Keratinocyte (primary cell): Measurements from ENCODE around the gene TRIP13. TPM values are rescaled to one million over a fixed set of nuclear protein-coding genes. Genes with fewer than 3 reads are reported as not detected.
"Not testable (repeated sequence)": the region's sequence is repeated elsewhere in the genome, so short reads cannot be mapped to it uniquely, and the experiment has no call there.

ENCODE experiments used
- DNase-seq: peaks from one replicate; pipeline ENCODE4 v3.0.0-alpha.2; 2011; ENCODE audit warnings: low read depth, missing footprints, low spot score
- FAIRE-seq: peaks from 2 replicates; lab custom pipeline; 2011; peaks lifted over from hg19 to GRCh38; lab: Jason Lieb, UNC
- H2AFZ ChIP-seq: 2 replicates; pipeline ENCODE4 v1.6.0; 2012; ENCODE audit warnings: low read length, control low read depth, inconsistent platforms; ENCODE audit not compliant: control insufficient read depth
- H3K27ac ChIP-seq: 2 replicates; pipeline ENCODE4 v1.5.1; 2011; ENCODE audit warnings: low read length; ENCODE audit not compliant: control insufficient read depth, insufficient read depth
- H3K27me3 ChIP-seq: 3 replicates; pipeline ENCODE4 v1.6.0; 2011; ENCODE audit warnings: low read length; ENCODE audit not compliant: control insufficient read depth, insufficient read depth; ENCODE audit errors: extremely low read depth
- H3K36me3 ChIP-seq, 2 experiments: 2 replicates in 1 of 2; 3 replicates in 1 of 2; pipeline ENCODE4 v1.5.1; 2011; ENCODE audit warnings: low read length in 2 of 2, mild to moderate bottlenecking in 1 of 2; ENCODE audit not compliant: control insufficient read depth in 2 of 2, insufficient read depth in 2 of 2; ENCODE audit errors: extremely low read depth in 1 of 2
- H3K4me1 ChIP-seq: 3 replicates; pipeline ENCODE4 v1.5.1; 2011; ENCODE audit warnings: low read length; ENCODE audit not compliant: control insufficient read depth, insufficient read depth; ENCODE audit errors: extremely low read depth
- H3K4me2 ChIP-seq: 3 replicates; pipeline ENCODE4 v1.6.0; 2011; ENCODE audit warnings: low read depth, low read length; ENCODE audit not compliant: control insufficient read depth, insufficient read depth; ENCODE audit errors: extremely low read depth
- H3K4me3 ChIP-seq, 3 experiments: fragments of 200-600 bp in 1 of 3; sonication (generic) in 1 of 3; 2 replicates in 2 of 3; 3 replicates in 1 of 3; pipeline ENCODE4 v1.5.1; 2011 to 2016; ENCODE audit warnings: low read length in 3 of 3, mild to moderate bottlenecking in 3 of 3, control low read depth in 2 of 3, inconsistent platforms in 1 of 3, low read depth in 1 of 3, mixed read lengths in 1 of 3, mixed run types in 1 of 3, moderate library complexity in 1 of 3; ENCODE audit not compliant: control insufficient read depth in 2 of 3, insufficient read depth in 2 of 3; ENCODE audit errors: extremely low read depth in 1 of 3
- H3K79me2 ChIP-seq: 2 replicates; pipeline ENCODE4 v1.6.0; 2012; ENCODE audit warnings: low read length; ENCODE audit not compliant: control insufficient read depth, insufficient read depth
- H3K9ac ChIP-seq: 3 replicates; pipeline ENCODE4 v1.6.0; 2011; ENCODE audit warnings: low read length; ENCODE audit not compliant: control insufficient read depth, insufficient read depth; ENCODE audit errors: extremely low read depth
- H3K9me1 ChIP-seq: 3 replicates; pipeline ENCODE4 v1.6.0; 2011; ENCODE audit warnings: low read length; ENCODE audit not compliant: control insufficient read depth, insufficient read depth; ENCODE audit errors: extremely low read depth
- H3K9me3 ChIP-seq: 2 replicates; pipeline ENCODE4 v1.5.1; 2012; ENCODE audit warnings: low read depth, low read length; ENCODE audit not compliant: control insufficient read depth
- H4K20me1 ChIP-seq: 3 replicates; pipeline ENCODE4 v1.6.0; 2011; ENCODE audit warnings: low read length; ENCODE audit not compliant: control insufficient read depth, insufficient read depth; ENCODE audit errors: extremely low read depth
- EZH2 ChIP-seq: IDR thresholded peaks from one replicate; pipeline ENCODE4 v1.6.1; 2012; ENCODE audit warnings: inconsistent platforms, mild to moderate bottlenecking, low read length, moderate library complexity
- dilution Hi-C: fragments of 300-500 bp; cut with MboI; formaldehyde crosslinking; loops from one replicate; pipeline ENCODE4 v1.7.0; 2020; ENCODE audit warnings: low sequenced_read_pairs; ENCODE audit not compliant: extremely low pct_ligation_motif_present
- polyA plus RNA-seq, 5 experiments: library from polyadenylated mRNA; depleted of rRNA in 3 of 5; stranded (reverse) in 3 of 5; stranded (forward) in 1 of 5; unstranded in 1 of 5; fragments of >200 nt; gene quantifications; 1 replicate in 1 of 5; 2 replicates in 3 of 5; 3 replicates in 1 of 5; pipeline versions ENCODE4 v1.2.1 to v1.2.3, GENCODE V29; 2011 to 2012; ENCODE audit warnings: missing spikeins in 2 of 5, low read depth in 1 of 5, low replicate concordance in 1 of 5
- TF ChIP-seq, protein P1 (sequence below), 3 experiments: IDR thresholded peaks in 1 of 3; conservative IDR thresholded peaks in 1 of 3; optimal IDR thresholded peaks in 1 of 3; 2 replicates in 2 of 3; 3 replicates in 1 of 3; pipeline versions ENCODE3 to v1.5.1; 2011; ENCODE audit warnings: low read length in 3 of 3, mild to moderate bottlenecking in 3 of 3, moderate library complexity in 2 of 3, control low read depth in 1 of 3, inconsistent platforms in 1 of 3; ENCODE audit not compliant: insufficient read depth in 2 of 3; ENCODE audit errors: extremely low read depth in 1 of 3

TRIP13 gene
- polyA plus RNA-seq, 1 donor (not counting 4 experiments of a cell fraction or from before 2014, with no cell fraction given), result 37.8 TPM

DNA sequence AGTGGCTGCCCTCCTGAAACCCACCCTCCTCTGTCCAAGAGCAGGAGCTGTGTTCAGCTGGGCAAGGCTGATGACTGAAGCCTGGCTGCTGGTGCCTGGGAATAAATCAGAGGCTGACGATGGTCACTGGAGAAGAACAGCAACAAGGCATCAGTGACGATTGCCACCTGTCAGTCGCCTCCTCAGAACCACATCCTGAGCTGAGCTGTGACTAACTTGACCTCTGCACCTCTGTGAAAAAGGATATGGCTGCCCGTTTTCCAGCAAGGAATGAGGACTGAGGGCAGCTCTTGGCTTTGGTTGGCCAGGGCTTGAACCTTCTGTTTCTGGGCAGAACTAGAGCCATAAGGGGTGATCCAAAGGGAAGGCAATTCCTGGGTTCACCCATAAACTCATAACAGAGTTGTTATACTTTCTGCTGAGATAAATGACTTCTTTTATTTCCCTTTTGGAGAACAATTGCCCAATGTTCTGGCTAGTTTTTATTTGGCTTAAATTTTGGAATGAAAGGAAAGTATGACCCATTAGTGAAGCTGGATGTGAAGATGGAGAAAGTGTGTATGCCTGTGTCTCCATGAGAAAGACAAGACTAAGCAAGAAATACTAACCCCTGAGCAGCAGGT lies 40.1 kb downstream of the TRIP13 start:
- no peaks in the 10 kb centered on the region for H3K9me1 ChIP-seq
- DNase-seq, result no peak
- H3K9ac ChIP-seq, result no peak overlapping the region
- H3K27me3 ChIP-seq, result peaks cover 4% of the 10 kb centered on the region
- H3K36me3 ChIP-seq, result no peaks in the 10 kb centered on the region
- H3K4me2 ChIP-seq, result no peak overlapping the region
- no peak overlapping the region for H3K27ac ChIP-seq
- no peak overlapping the region for H3K4me3 ChIP-seq
- dilution Hi-C loops, result no loop called here
- no peaks in the 10 kb centered on the region for H3K4me1 ChIP-seq
- TF ChIP-seq, protein P1, sequence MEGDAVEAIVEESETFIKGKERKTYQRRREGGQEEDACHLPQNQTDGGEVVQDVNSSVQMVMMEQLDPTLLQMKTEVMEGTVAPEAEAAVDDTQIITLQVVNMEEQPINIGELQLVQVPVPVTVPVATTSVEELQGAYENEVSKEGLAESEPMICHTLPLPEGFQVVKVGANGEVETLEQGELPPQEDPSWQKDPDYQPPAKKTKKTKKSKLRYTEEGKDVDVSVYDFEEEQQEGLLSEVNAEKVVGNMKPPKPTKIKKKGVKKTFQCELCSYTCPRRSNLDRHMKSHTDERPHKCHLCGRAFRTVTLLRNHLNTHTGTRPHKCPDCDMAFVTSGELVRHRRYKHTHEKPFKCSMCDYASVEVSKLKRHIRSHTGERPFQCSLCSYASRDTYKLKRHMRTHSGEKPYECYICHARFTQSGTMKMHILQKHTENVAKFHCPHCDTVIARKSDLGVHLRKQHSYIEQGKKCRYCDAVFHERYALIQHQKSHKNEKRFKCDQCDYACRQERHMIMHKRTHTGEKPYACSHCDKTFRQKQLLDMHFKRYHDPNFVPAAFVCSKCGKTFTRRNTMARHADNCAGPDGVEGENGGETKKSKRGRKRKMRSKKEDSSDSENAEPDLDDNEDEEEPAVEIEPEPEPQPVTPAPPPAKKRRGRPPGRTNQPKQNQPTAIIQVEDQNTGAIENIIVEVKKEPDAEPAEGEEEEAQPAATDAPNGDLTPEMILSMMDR (optimal IDR thresholded peaks at IDR 0.05 in 1 of 3, IDR thresholded peaks at IDR 0.05 in 1 of 3, conservative IDR thresholded peaks at IDR 0.05 in 1 of 3; ENCODE audit: extremely low read depth in 1 of 3, insufficient read depth in 2 of 3, low read length in 3 of 3), result no peak
- TF ChIP-seq EZH2, result no peak
- H3K9me3 ChIP-seq, result no peaks in the 10 kb centered on the region
- H2AFZ ChIP-seq, result no peak overlapping the region
- no peak for FAIRE-seq
- no peaks in the 10 kb centered on the region for H3K79me2 ChIP-seq
- H4K20me1 ChIP-seq, result no peaks in the 10 kb centered on the region

DNA sequence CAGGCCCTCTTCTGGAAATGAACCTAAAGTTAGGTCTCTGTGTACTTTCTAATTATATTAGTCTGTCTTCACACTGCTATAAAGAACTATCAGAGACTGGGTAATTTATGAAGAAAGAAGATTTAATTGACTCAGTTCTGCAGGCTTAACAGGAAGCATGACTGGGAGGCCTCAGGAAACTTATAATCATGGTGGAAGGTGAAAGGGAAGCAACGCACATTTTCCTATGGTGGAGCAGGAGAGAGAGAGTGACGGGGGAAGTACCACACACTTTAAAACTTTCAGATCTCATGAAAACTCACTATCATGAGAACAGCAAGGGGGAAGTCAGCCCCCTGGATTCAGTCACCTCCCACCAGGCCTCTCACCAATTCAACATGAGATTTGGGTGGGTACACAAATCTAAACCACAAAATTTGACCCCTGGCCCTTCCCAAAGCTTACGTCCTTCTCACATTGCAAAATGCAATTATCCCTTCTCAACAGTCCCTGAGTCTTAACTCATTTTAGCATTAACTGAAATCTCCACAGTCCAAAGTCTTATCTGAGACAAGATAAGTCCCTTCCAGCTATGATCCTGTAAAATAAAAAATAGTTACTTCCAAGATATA lies 40.7 kb downstream of the TRIP13 start:
- Histone ChIP-seq H3K9ac (no peak overlapping the region), H3K4me3 (no peak overlapping the region), H3K4me2 (no peak overlapping the region), H3K9me3 (no peaks in the 10 kb centered on the region), H4K20me1 (no peaks in the 10 kb centered on the region), H3K79me2 (no peaks in the 10 kb centered on the region), H3K9me1 (no peaks in the 10 kb centered on the region), H3K36me3 (no peaks in the 10 kb centered on the region), H3K27ac (no peak overlapping the region), H3K27me3 (peaks cover 4% of the 10 kb centered on the region), H2AFZ (no peak overlapping the region), H3K4me1 (no peaks in the 10 kb centered on the region)
- dilution Hi-C loops, result no loop called here
- DNase-seq, result no peak
- no peak for TF ChIP-seq EZH2
- TF ChIP-seq, protein P1 (optimal IDR thresholded peaks at IDR 0.05 in 1 of 3, IDR thresholded peaks at IDR 0.05 in 1 of 3, conservative IDR thresholded peaks at IDR 0.05 in 1 of 3; ENCODE audit: extremely low read depth in 1 of 3, insufficient read depth in 2 of 3, low read length in 3 of 3), result no peak
- FAIRE-seq, result no peak

DNA sequence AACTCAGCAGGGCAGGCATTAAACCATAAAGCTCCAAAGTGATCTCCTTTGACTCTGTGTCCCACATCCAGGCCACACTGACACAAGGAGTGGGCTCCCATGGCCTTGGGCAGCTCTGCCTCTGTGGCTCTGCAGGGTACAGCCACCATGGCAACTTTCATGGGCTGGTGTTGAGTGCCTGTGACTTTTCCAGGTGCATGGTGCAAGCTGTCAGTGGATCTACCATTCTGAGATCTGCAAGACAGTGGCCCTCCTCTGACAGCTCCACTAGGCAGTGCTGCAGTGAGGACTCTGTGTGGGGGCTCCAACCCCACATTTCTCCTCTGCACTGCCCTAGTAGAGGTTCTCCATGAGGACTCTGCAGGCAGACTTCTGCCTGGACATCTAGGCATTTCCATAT lies 41.3 kb downstream of the TRIP13 start:
- H3K79me2 ChIP-seq, H3K9me1 ChIP-seq, FAIRE-seq, H3K4me1 ChIP-seq, H3K27me3 ChIP-seq, H3K36me3 ChIP-seq, DNase-seq, H3K4me2 ChIP-seq, H4K20me1 ChIP-seq, H2AFZ ChIP-seq, H3K9ac ChIP-seq, H3K9me3 ChIP-seq, H3K27ac ChIP-seq, dilution Hi-C loops, H3K4me3 ChIP-seq: not testable (repeated sequence)
